ENCODE data around the gene LMO2. TPM values are rescaled to one million over a fixed set of nuclear protein-coding genes. Genes with fewer than 3 reads are reported as not detected.

LMO2 gene
- total and polyA plus RNA-seq, 2 of the 13 experiments (the other 11 are each of a cell fraction or from before 2014, with no cell fraction given), result not detected

GRCh38 chr11:33933602-33934001 lies 41.7 kb upstream of the LMO2 start:
- no peak for ATAC-seq

More at GRCh38 chr11:33933602-33934001, 41.7 kb upstream of the LMO2 start:
- 0% methylated on average over 1 of the region's 1 CpG for WGBS (ENCODE audit: low lambda C conversion rate)
- no peak overlapping the region for H3K4me3 ChIP-seq (replicated peaks in 1 of 3; ENCODE audit: insufficient read depth in 1 of 3, low read depth in 2 of 3, low read length in 3 of 3)
- no peaks in the 10 kb centered on the region for H3K9me3 ChIP-seq (ENCODE audit: low read length)
- DNase-seq (ENCODE audit: low spot score) (no peak), FAIRE-seq (no peak)
- POLR2A ChIA-PET, result no interaction called here
- H3K79me2 ChIP-seq (ENCODE audit: insufficient read depth, low read length), result no peaks in the 10 kb centered on the region
- H3K27me3 ChIP-seq (ENCODE audit: control insufficient read depth in 1 of 2, insufficient read depth in 2 of 2, low read length in 2 of 2), result peaks cover 0 to 22% of the 10 kb centered on the region in 2 experiments; a peak in 3 of 5 replicates
- no peak overlapping the region for H3K4me2 ChIP-seq (ENCODE audit: low read depth, low read length)
- in situ Hi-C loops (cut with HindIII; ENCODE audit: extremely low pct_ligation_motif_present, low pct_unique_long_range_greater_than_20kb), result no loop called here
- H3K9ac ChIP-seq (ENCODE audit: insufficient read depth, low read depth, low read length), result no peak overlapping the region
- no peaks in the 10 kb centered on the region for H4K20me1 ChIP-seq (ENCODE audit: insufficient read depth, low read length)
- TF ChIP-seq ZBTB42 (CRISPR knock-in tag; IDR thresholded peaks at IDR 0.05) (no peak), FOXO1 (CRISPR knock-in tag; IDR thresholded peaks at IDR 0.05) (no peak), SNAPC2 (CRISPR knock-in tag; IDR thresholded peaks at IDR 0.05) (no peak), ZSCAN9 (CRISPR knock-in tag; IDR thresholded peaks at IDR 0.05; ENCODE audit: borderline replicate concordance) (no peak), SP2 (CRISPR knock-in tag; IDR thresholded peaks at IDR 0.05) (no peak), SNAPC5 (CRISPR knock-in tag; IDR thresholded peaks at IDR 0.05; ENCODE audit: borderline replicate concordance) (no peak), ZNF556 (CRISPR knock-in tag; IDR thresholded peaks at IDR 0.05; ENCODE audit: borderline replicate concordance) (no peak), JUNB (CRISPR knock-in tag; IDR thresholded peaks at IDR 0.05; ENCODE audit: borderline replicate concordance) (no peak), ZKSCAN5 (CRISPR knock-in tag; IDR thresholded peaks at IDR 0.05) (no peak), MTA3 (CRISPR knock-in tag; IDR thresholded peaks at IDR 0.05) (no peak), YEATS4 (CRISPR knock-in tag; IDR thresholded peaks at IDR 0.05; ENCODE audit: borderline replicate concordance) (no peak), CENPBD1 (CRISPR knock-in tag; IDR thresholded peaks at IDR 0.05; ENCODE audit: borderline replicate concordance, low read depth) (no peak), RARA (CRISPR knock-in tag; IDR thresholded peaks at IDR 0.05) (no peak), ZNF576 (CRISPR knock-in tag; IDR thresholded peaks at IDR 0.05) (no peak), ZSCAN22 (CRISPR knock-in tag; IDR thresholded peaks at IDR 0.05) (no peak), ATF3 (CRISPR knock-in tag; IDR thresholded peaks at IDR 0.05) (no peak), ZNF710 (CRISPR knock-in tag; IDR thresholded peaks at IDR 0.05; ENCODE audit: borderline replicate concordance) (no peak), ZNF7 (CRISPR knock-in tag; IDR thresholded peaks at IDR 0.05) (no peak), TOPORS (CRISPR knock-in tag; IDR thresholded peaks at IDR 0.05) (no peak), ZBTB26 (CRISPR knock-in tag; IDR thresholded peaks at IDR 0.05; ENCODE audit: borderline replicate concordance) (no peak)
- H2AFZ ChIP-seq (ENCODE audit: low read length), result no peak overlapping the region
- no peaks in the 10 kb centered on the region for H3K4me1 ChIP-seq (ENCODE audit: insufficient read depth, low read length)
- BruUV-seq (replicated peaks), result no TSS peak
- CTCF ChIA-PET (ENCODE audit: low intra/inter-chr PET ratio, low total read pairs), result no interaction called here
- H3K27ac ChIP-seq (ENCODE audit: extremely low read length, insufficient read depth, low read length), result no peak overlapping the region
- H3K36me3 ChIP-seq (replicated peaks in 1 of 2; ENCODE audit: control insufficient read depth in 1 of 2, insufficient read depth in 2 of 2, low read length in 2 of 2), result no peaks in the 10 kb centered on the region
- intact Hi-C loops (cut with micrococcal nuclease; ENCODE audit: unreplicated experiment), result no loop called here
